Activated CD8-positive, alpha-beta memory T cell treated with anti-CD3 and anti-CD28 coated beads, Interleukin-2, amount 10 ng/mL, durations not matched to agents 7 days and 5 days (primary cell): ENCODE measurements around the gene DNAJB4. TPM values are rescaled to one million over a fixed set of nuclear protein-coding genes. Genes with fewer than 3 reads are reported as not detected.
"Not testable (repeated sequence)": the region's sequence is repeated elsewhere in the genome, so short reads cannot be mapped to it uniquely, and the experiment has no call there.

Experiments used
- ATAC-seq: fragments of 150-1000 bp; cut with Tn5 transposase; one replicate; pipeline ENCODE4 v1.10.0; 2021; ENCODE audit warnings: moderate library complexity
- CTCF ChIA-PET: fragments of 350-600 bp; sonication (Branson Sonifier 250); formaldehyde crosslinking; loops from one replicate; lab custom pipeline; 2021; ENCODE audit warnings: antibody characterized with exemption; lab: Charles Lee
- DNase-seq: peaks from one replicate; pipeline ENCODE4 v3.0.0-alpha.2; 2020
- H3K27ac Mint-ChIP-seq: one replicate; pipeline ENCODE4 v1.8.0; 2021; ENCODE audit warnings: mild to moderate bottlenecking, mixed read lengths
- H3K27me3 Mint-ChIP-seq: one replicate; pipeline ENCODE4 v1.8.0; 2021; ENCODE audit warnings: mixed read lengths
- H3K36me3 Mint-ChIP-seq: one replicate; pipeline ENCODE4 v1.8.0; 2021; ENCODE audit warnings: mild to moderate bottlenecking, mixed read lengths
- H3K4me1 Mint-ChIP-seq: one replicate; pipeline ENCODE4 v1.8.0; 2021; ENCODE audit warnings: mixed read lengths
- H3K4me3 Mint-ChIP-seq: one replicate; pipeline ENCODE4 v1.8.0; 2021; ENCODE audit warnings: mild to moderate bottlenecking, moderate library complexity, mixed read lengths
- H3K9me3 Mint-ChIP-seq: one replicate; pipeline ENCODE4 v1.8.0; 2022; ENCODE audit warnings: low read depth, mixed read lengths
- total RNA-seq, 2 experiments: library from RNA; stranded (reverse); gene quantifications; one replicate each; pipeline ENCODE4 v1.2.3, GENCODE V29; 2021

The DNAJB4 gene
- total RNA-seq, 2 experiments from 2014 or later = 11.5 to 23.0 TPM

- peaks cover 43% of the 10 kb centered on the region for H3K4me1 Mint-ChIP-seq
- no peaks in the 10 kb centered on the region for H3K27me3 Mint-ChIP-seq
- peak; percentile 93 for DNase-seq
- CTCF ChIA-PET = interaction anchor here (0.8 to 1.8 kb wide), 8 partner anchors 10 to 700 kb away, joined by 3 to 17 read pairs (median 4); partner anchors contain the start of genes DNAJB4 and IFI44L
- H3K9me3 Mint-ChIP-seq = no peaks in the 10 kb centered on the region
- H3K36me3 Mint-ChIP-seq = peaks cover 22% of the 10 kb centered on the region
- H3K27ac Mint-ChIP-seq = no peak overlapping the region
- peak; percentile 73 for ATAC-seq
- H3K4me3 Mint-ChIP-seq = no peak overlapping the region
These were observed 26.3 kb upstream of the DNAJB4 start for GRCh38 chr1:77978293-77978968.

GRCh38 chr1:77978969-77979876, 25.5 kb upstream of the DNAJB4 start, which contains the start of gene FUBP1:
FUBP1 (minus strand) TSS chr1:77979072; CDS start chr1:77979004, 68 bp downstream.
- DNase-seq (peak; percentile 98), ATAC-seq (peak; percentile 79)
- H3K36me3 Mint-ChIP-seq = peaks cover 24% of the 10 kb centered on the region
- H3K4me3 Mint-ChIP-seq = no peak within 1 kb of the TSS
- H3K9me3 Mint-ChIP-seq = no peaks in the 10 kb centered on the region
- H3K4me1 Mint-ChIP-seq = peaks cover 43% of the 10 kb centered on the region
- CTCF ChIA-PET = interaction anchor here (0.8 to 1.8 kb wide), 10 partner anchors 10 to 699 kb away, joined by 3 to 17 read pairs (median 4); partner anchors contain the start of genes DNAJB4 and IFI44L
- no peaks in the 10 kb centered on the region for H3K27me3 Mint-ChIP-seq
- H3K27ac Mint-ChIP-seq = no peak within 1 kb of the TSS

- DNase-seq, ATAC-seq, H3K27ac Mint-ChIP-seq, CTCF ChIA-PET, H3K9me3 Mint-ChIP-seq, H3K4me3 Mint-ChIP-seq, H3K27me3 Mint-ChIP-seq: not testable (repeated sequence)
- Mint-ChIP-seq H3K4me1 (peaks cover 41% of the 10 kb centered on the region), H3K36me3 (peaks cover 24% of the 10 kb centered on the region)
These were observed 21.3 kb upstream of the DNAJB4 start for GRCh38 chr1:77983352-77983996.

- no peak overlapping the region for H3K27ac Mint-ChIP-seq
- ATAC-seq (no peak), DNase-seq (no peak)
- CTCF ChIA-PET = no interaction called here
- H3K36me3 Mint-ChIP-seq = peaks cover 24% of the 10 kb centered on the region
- H3K4me1 Mint-ChIP-seq = peaks cover 42% of the 10 kb centered on the region
- no peaks in the 10 kb centered on the region for H3K27me3 Mint-ChIP-seq
- no peak overlapping the region for H3K4me3 Mint-ChIP-seq
- no peaks in the 10 kb centered on the region for H3K9me3 Mint-ChIP-seq
These were observed 20.8 kb upstream of the DNAJB4 start for GRCh38 chr1:77983997-77984355.

GRCh38 chr1:77984629-77985028, 20.1 kb upstream of the DNAJB4 start:
- H3K27ac Mint-ChIP-seq = no peak overlapping the region
- DNase-seq = no peak
- no peak for ATAC-seq
- peaks cover 47% of the 10 kb centered on the region for H3K4me1 Mint-ChIP-seq
- no peaks in the 10 kb centered on the region for H3K9me3 Mint-ChIP-seq
- no peaks in the 10 kb centered on the region for H3K27me3 Mint-ChIP-seq
- CTCF ChIA-PET = no interaction called here
- H3K36me3 Mint-ChIP-seq = peaks cover 26% of the 10 kb centered on the region
- no peak overlapping the region for H3K4me3 Mint-ChIP-seq

GRCh38 chr1:77986810-77987209, 17.9 kb upstream of the DNAJB4 start:
- no peaks in the 10 kb centered on the region for H3K27me3 Mint-ChIP-seq
- H3K4me1 Mint-ChIP-seq = peaks cover 44% of the 10 kb centered on the region
- no peak overlapping the region for H3K4me3 Mint-ChIP-seq
- CTCF ChIA-PET = no interaction called here
- no peak for ATAC-seq
- peaks cover 25% of the 10 kb centered on the region for H3K36me3 Mint-ChIP-seq
- H3K9me3 Mint-ChIP-seq = no peaks in the 10 kb centered on the region
- DNase-seq = no peak
- no peak overlapping the region for H3K27ac Mint-ChIP-seq

DNA sequence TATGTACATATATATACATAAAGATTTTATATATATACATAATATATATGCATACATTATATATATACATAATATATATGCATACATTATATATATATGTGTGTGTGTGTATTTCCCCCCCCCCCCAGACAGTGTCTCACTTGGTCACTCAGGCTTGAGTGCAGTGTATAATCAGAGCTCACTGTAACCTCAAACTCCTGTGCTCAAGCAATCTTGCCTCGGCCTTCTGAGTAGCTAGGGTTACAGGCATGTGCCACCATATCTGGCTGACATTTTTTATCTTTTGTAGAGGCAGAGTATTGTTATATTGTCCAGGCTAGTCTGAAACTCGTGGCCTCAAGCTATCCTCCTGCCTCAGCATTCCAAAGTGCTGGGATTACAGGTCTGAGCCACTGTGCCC, 16.8 kb upstream of the DNAJB4 start:
- Mint-ChIP-seq H3K4me3 (no peak overlapping the region), H3K27me3 (no peaks in the 10 kb centered on the region), H3K9me3 (no peaks in the 10 kb centered on the region), H3K36me3 (peaks cover 26% of the 10 kb centered on the region), H3K27ac (no peak overlapping the region), H3K4me1 (peaks cover 42% of the 10 kb centered on the region)
- CTCF ChIA-PET = no interaction called here
- no peak for ATAC-seq
- DNase-seq = no peak

DNA sequence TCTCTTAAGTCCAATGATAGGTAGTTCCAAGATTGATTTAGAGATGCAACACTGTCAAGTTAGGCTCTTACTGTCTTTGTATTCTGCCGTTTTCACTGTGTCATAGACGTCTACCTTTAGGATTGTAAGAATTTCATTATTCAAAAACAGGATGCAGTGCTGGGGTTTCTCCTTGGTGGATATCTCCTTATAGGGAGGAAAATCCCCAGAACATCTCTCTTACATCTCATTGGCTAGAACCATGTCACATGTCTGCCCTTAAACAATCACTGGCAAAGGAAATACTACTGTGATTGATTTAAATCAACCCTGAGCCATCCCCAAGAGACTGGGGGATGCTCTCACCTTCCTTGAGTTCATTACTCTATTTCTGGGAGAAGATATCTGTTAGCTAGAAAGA, 15.0 kb upstream of the DNAJB4 start:
- Mint-ChIP-seq H3K36me3 (peaks cover 26% of the 10 kb centered on the region), H3K4me1 (peaks cover 37% of the 10 kb centered on the region), H3K9me3 (no peaks in the 10 kb centered on the region), H3K27ac (no peak overlapping the region), H3K4me3 (no peak overlapping the region), H3K27me3 (no peaks in the 10 kb centered on the region)
- CTCF ChIA-PET = interaction anchor here (1.1 to 1.6 kb wide), 3 partner anchors 10 to 15 kb away, joined by 3 to 4 read pairs (median 3); partner anchors contain the start of gene DNAJB4
- ATAC-seq = no peak
- no peak for DNase-seq

- no peak for ATAC-seq
- peak overlapping the region; percentile 18 for H3K27ac Mint-ChIP-seq
- no peaks in the 10 kb centered on the region for H3K9me3 Mint-ChIP-seq
- no peaks in the 10 kb centered on the region for H3K27me3 Mint-ChIP-seq
- no peak for DNase-seq
- H3K4me1 Mint-ChIP-seq = peaks cover 34% of the 10 kb centered on the region
- CTCF ChIA-PET = interaction anchor here (0.9 kb wide), 1 partner anchor 10 kb away, joined by 3 read pairs; no protein-coding TSS in a partner anchor
- H3K36me3 Mint-ChIP-seq = peaks cover 27% of the 10 kb centered on the region
- H3K4me3 Mint-ChIP-seq = no peak overlapping the region
These were observed 14.0 kb upstream of the DNAJB4 start for GRCh38 chr1:77990629-77991204.

DNA sequence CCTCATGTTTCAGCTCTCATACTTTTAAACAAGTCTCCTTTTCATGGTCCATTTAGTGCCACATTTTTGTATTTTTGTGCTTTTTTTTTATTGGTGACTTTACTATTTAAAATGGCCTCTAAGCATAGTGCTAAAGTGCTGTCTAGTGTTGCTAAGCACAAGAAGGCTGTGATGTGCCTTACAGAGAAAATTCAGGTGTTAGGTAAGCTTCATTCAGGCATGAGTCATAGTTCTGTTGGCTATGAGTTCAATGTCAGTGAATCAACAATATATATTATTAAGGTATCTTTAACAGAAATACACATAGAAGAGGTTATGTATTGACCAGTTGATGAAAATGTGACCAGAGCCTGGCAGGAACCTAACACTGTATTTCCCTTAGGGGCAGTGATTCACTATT, 13.1 kb upstream of the DNAJB4 start:
- Mint-ChIP-seq H3K36me3 (peaks cover 21% of the 10 kb centered on the region), H3K9me3 (no peaks in the 10 kb centered on the region), H3K4me3 (no peak overlapping the region), H3K27ac (no peak overlapping the region), H3K27me3 (no peaks in the 10 kb centered on the region), H3K4me1 (peaks cover 27% of the 10 kb centered on the region)
- CTCF ChIA-PET = interaction anchor here (0.9 to 1.1 kb wide), 2 partner anchors 11 to 14 kb away, joined by 3 read pairs; no protein-coding TSS in a partner anchor
- ATAC-seq = no peak
- no peak for DNase-seq

DNA sequence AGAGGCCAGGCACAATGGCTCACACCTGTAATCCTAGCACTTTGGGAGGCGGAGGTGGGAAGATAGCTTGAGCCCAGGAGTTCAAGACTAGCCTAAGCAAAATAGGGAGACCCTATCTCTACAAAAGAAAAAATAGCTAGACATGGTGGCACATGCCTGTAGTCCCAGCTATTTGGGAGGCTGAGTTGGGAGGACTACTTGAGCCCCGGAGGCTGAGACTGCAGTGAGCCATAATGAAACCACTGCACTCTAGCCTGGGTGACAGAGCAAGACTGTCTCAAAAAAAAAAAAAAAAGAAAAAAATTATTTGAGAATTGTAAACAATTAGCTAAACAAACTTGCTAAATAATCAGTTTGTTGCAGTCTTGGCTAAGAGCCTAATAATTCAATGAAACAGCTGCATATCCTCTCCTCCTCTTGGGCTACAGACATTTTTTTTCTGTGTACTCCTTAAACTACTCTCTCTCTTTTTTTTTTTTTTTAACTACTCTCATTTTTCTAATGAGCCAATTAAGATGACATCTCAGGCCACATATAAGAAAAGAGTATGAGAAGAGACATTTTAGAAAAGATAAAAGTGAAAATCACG, 10.5 kb upstream of the DNAJB4 start:
- Mint-ChIP-seq H3K9me3 (no peaks in the 10 kb centered on the region), H3K4me3 (no peak overlapping the region), H3K27ac (no peak overlapping the region), H3K27me3 (no peaks in the 10 kb centered on the region), H3K4me1 (peaks cover 18% of the 10 kb centered on the region), H3K36me3 (peaks cover 25% of the 10 kb centered on the region)
- ATAC-seq (no peak), DNase-seq (no peak)
- CTCF ChIA-PET = no interaction called here

DNA sequence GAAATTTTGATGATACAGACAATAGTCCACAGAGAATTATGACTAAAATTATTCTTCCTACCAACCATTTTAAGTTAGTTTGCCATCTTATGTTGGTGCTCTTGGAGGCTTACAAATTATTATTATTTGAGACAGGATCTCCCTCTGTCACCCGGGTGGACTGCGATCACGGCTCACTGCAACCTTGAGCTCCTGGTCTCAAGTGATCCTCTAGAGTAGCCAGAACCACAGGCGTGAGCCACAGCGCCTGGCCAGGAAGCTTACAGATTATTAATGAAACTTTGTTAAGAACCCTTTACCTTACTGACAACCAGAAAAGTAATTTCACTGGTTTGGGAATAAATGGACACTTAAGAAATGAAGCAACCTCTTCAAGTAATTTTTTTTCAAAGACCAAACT, 8.0 kb upstream of the DNAJB4 start:
- Mint-ChIP-seq H3K27ac (no peak overlapping the region), H3K4me3 (no peak overlapping the region), H3K4me1 (peaks cover 1% of the 10 kb centered on the region), H3K9me3 (no peaks in the 10 kb centered on the region), H3K27me3 (no peaks in the 10 kb centered on the region), H3K36me3 (peaks cover 18% of the 10 kb centered on the region)
- DNase-seq (no peak), ATAC-seq (no peak)
- CTCF ChIA-PET = interaction anchor here (1.1 kb wide), 1 partner anchor 11 kb away, joined by 3 read pairs; no protein-coding TSS in a partner anchor
